Skeletal muscle satellite cell (primary cell): ENCODE measurements around the gene SHISA2.
A peak's percentile ranks its signal among the peaks of the same experiment; 100 is the strongest.

Source experiments
- H3K27me3 ChIP-seq: 2 replicates; pipeline ENCODE4 v1.7.0; 2013; ENCODE audit warnings: low read length; ENCODE audit not compliant: control insufficient read depth, insufficient read depth
- H3K36me3 ChIP-seq: 2 replicates; pipeline ENCODE4 v1.7.0; 2013; ENCODE audit warnings: mild to moderate bottlenecking, control low read depth, low read length; ENCODE audit not compliant: insufficient read depth
- H3K4me1 ChIP-seq: 2 replicates; pipeline ENCODE4 v1.7.0; 2013; ENCODE audit warnings: low read length; ENCODE audit not compliant: control insufficient read depth, insufficient read depth
- H3K4me2 ChIP-seq: 2 replicates; pipeline ENCODE4 v1.7.0; 2013; ENCODE audit warnings: mild to moderate bottlenecking, low read length
- H3K4me3 ChIP-seq: 2 replicates; pipeline ENCODE4 v1.7.0; 2013; ENCODE audit warnings: low read length
- H3K9ac ChIP-seq: 2 replicates; pipeline ENCODE4 v1.7.0; 2013; ENCODE audit warnings: mild to moderate bottlenecking, low read depth, low read length, moderate library complexity
- H3K9me3 ChIP-seq: replicated peaks from 2 replicates; pipeline ENCODE4 v1.7.0; 2013; ENCODE audit warnings: mild to moderate bottlenecking, control low read depth, low read length

SHISA2 gene

GRCh38 chr13:26062853-26063444, 11.1 kb upstream of the SHISA2 start:
- Histone ChIP-seq H3K9me3 (no peaks in the 10 kb centered on the region), H3K4me2 (no peak overlapping the region), H3K9ac (no peak overlapping the region), H3K4me1 (peaks cover 12% of the 10 kb centered on the region), H3K36me3 (no peaks in the 10 kb centered on the region), H3K27me3 (peaks cover 2% of the 10 kb centered on the region), H3K4me3 (no peak overlapping the region)

GRCh38 chr13:26061947-26062346, 10.1 kb upstream of the SHISA2 start:
- H3K36me3 ChIP-seq, result no peaks in the 10 kb centered on the region
- H3K27me3 ChIP-seq, result peaks cover 2% of the 10 kb centered on the region
- H3K9ac ChIP-seq, result peak overlapping the region; percentile 12
- no peak overlapping the region for H3K4me3 ChIP-seq
- no peaks in the 10 kb centered on the region for H3K9me3 ChIP-seq
- H3K4me1 ChIP-seq, result peaks cover 12% of the 10 kb centered on the region
- H3K4me2 ChIP-seq, result peak overlapping the region; percentile 33

GRCh38 chr13:26061256-26061655, 9.4 kb upstream of the SHISA2 start:
- Histone ChIP-seq H3K9me3 (no peaks in the 10 kb centered on the region), H3K27me3 (peaks cover 2% of the 10 kb centered on the region), H3K4me2 (no peak overlapping the region), H3K4me3 (no peak overlapping the region), H3K36me3 (no peaks in the 10 kb centered on the region), H3K9ac (no peak overlapping the region), H3K4me1 (peaks cover 12% of the 10 kb centered on the region)

GRCh38 chr13:26060357-26060756, 8.5 kb upstream of the SHISA2 start:
- H3K9ac ChIP-seq, result no peak overlapping the region

GRCh38 chr13:26058704-26059103, 6.9 kb upstream of the SHISA2 start:
- Histone ChIP-seq H3K9ac (no peak overlapping the region), H3K4me3 (no peak overlapping the region), H3K27me3 (peaks cover 8% of the 10 kb centered on the region), H3K4me1 (peaks cover 12% of the 10 kb centered on the region), H3K36me3 (no peaks in the 10 kb centered on the region), H3K4me2 (no peak overlapping the region), H3K9me3 (no peaks in the 10 kb centered on the region)

More at GRCh38 chr13:26060357-26060756, 8.5 kb upstream of the SHISA2 start:
- H3K4me1 ChIP-seq, result peaks cover 12% of the 10 kb centered on the region
- no peaks in the 10 kb centered on the region for H3K9me3 ChIP-seq
- peaks cover 7% of the 10 kb centered on the region for H3K27me3 ChIP-seq
- no peaks in the 10 kb centered on the region for H3K36me3 ChIP-seq
- no peak overlapping the region for H3K4me3 ChIP-seq
- no peak overlapping the region for H3K4me2 ChIP-seq

- H3K4me3 ChIP-seq, result no peak overlapping the region
- no peak overlapping the region for H3K4me2 ChIP-seq
- H3K27me3 ChIP-seq, result peaks cover 34% of the 10 kb centered on the region
- no peaks in the 10 kb centered on the region for H3K4me1 ChIP-seq
- H3K9ac ChIP-seq, result no peak overlapping the region
- H3K36me3 ChIP-seq, result no peaks in the 10 kb centered on the region
- H3K9me3 ChIP-seq, result no peaks in the 10 kb centered on the region
Observed at GRCh38 chr13:26054896-26055295, 3.1 kb upstream of the SHISA2 start.

GRCh38 chr13:26053418-26053980, 1.7 kb upstream of the SHISA2 start:
- no peak overlapping the region for H3K9ac ChIP-seq
- no peak overlapping the region for H3K4me3 ChIP-seq
- no peak overlapping the region for H3K4me2 ChIP-seq
- H3K36me3 ChIP-seq, result no peaks in the 10 kb centered on the region
- peaks cover 43% of the 10 kb centered on the region for H3K27me3 ChIP-seq
- H3K4me1 ChIP-seq, result no peaks in the 10 kb centered on the region
- H3K9me3 ChIP-seq, result no peaks in the 10 kb centered on the region

- Histone ChIP-seq H3K4me3 (peak overlapping the region; percentile 78), H3K4me1 (no peaks in the 10 kb centered on the region), H3K36me3 (peaks cover 3% of the 10 kb centered on the region), H3K9ac (peak overlapping the region; percentile 79), H3K9me3 (no peaks in the 10 kb centered on the region), H3K27me3 (peaks cover 45% of the 10 kb centered on the region), H3K4me2 (peak overlapping the region; percentile 78)
Observed at GRCh38 chr13:26052337-26052736, 521 bp upstream of the SHISA2 start.

- peak overlapping the region; percentile 78 for H3K4me2 ChIP-seq
- H3K9ac ChIP-seq, result peak overlapping the region; percentile 79
- H3K4me1 ChIP-seq, result no peaks in the 10 kb centered on the region
- peak overlapping the region; percentile 78 for H3K4me3 ChIP-seq
- H3K27me3 ChIP-seq, result peaks cover 45% of the 10 kb centered on the region
- H3K9me3 ChIP-seq, result no peaks in the 10 kb centered on the region
- peaks cover 3% of the 10 kb centered on the region for H3K36me3 ChIP-seq
Observed at GRCh38 chr13:26051231-26051656, 572 bp downstream of the SHISA2 start.

- Histone ChIP-seq H3K9ac (peak overlapping the region; percentile 79), H3K4me1 (no peaks in the 10 kb centered on the region), H3K9me3 (no peaks in the 10 kb centered on the region), H3K4me2 (peak overlapping the region; percentile 78), H3K27me3 (peaks cover 44% of the 10 kb centered on the region), H3K36me3 (peaks cover 3% of the 10 kb centered on the region), H3K4me3 (peak overlapping the region; percentile 78)
Observed at GRCh38 chr13:26050568-26051230, 1.1 kb downstream of the SHISA2 start.

GRCh38 chr13:26048741-26049140, 3.1 kb downstream of the SHISA2 start:
- Histone ChIP-seq H3K4me2 (peak overlapping the region; percentile 78), H3K27me3 (peaks cover 39% of the 10 kb centered on the region), H3K9ac (peak overlapping the region; percentile 79), H3K4me1 (no peaks in the 10 kb centered on the region), H3K9me3 (no peaks in the 10 kb centered on the region), H3K4me3 (peak overlapping the region; percentile 78), H3K36me3 (peaks cover 3% of the 10 kb centered on the region)
